ENCODE data around the gene CAP2. TPM values are rescaled to one million over a fixed set of nuclear protein-coding genes. Genes with fewer than 3 reads are reported as not detected.
"Not testable (repeated sequence)": the region's sequence is repeated elsewhere in the genome, so short reads cannot be mapped to it uniquely, and the experiment has no call there.

Gene CAP2
- total and polyA plus RNA-seq, 3 donors from 2014 or later: 1.6 to 5.2 (median 2.9) TPM

DNA sequence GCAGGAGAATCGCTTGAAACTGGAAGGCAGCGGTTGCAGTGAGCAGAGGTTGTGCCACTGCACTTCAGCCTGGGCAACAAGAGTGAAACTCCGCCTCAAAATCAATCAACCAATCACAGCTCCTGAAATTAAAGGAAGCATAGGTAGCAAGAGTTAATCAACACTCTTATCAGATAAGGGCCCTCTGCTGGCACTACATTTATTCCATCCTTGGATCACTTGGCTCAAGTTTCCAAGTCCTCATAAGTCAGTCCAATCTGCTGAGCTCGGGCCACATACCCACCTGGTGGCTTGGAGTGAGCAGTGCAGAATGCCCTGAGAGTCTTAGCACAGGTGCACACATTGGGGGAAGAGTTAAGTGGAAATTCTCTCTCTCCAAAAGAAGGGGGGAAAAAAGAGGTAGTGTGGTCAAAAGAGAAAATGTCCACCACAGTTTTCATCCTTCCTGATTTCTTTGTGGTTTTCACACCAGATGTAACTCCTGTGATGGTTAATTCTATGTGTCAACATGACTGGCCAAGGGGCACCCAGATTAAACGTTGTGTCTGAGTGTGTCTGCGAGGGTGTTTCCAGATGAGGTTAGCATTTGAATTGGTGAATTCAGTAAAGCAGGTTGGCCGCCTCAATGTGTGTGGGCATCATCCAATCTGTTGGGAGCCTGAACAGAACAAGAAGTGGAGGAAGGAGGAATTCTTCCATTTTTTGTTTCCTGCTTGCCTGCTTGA, 192.5 kb downstream of the CAP2 start:
- H3K36me3 ChIP-seq (ENCODE audit: low read depth, missing control alignments): no peaks in the 10 kb centered on the region
- H3K27ac ChIP-seq: no peak overlapping the region
- WGBS, 2 donors: 60 to 62% methylated on average over 7 of the region's 7 CpGs
- no peaks in the 10 kb centered on the region for H3K9me3 ChIP-seq
- intact Hi-C loops (cut with DNase I; ENCODE audit: low total_unique reads): loop anchor here (10.0 kb wide), 1 partner anchor 431 kb away; no protein-coding TSS in a partner anchor
- TF ChIP-seq, protein P1, sequence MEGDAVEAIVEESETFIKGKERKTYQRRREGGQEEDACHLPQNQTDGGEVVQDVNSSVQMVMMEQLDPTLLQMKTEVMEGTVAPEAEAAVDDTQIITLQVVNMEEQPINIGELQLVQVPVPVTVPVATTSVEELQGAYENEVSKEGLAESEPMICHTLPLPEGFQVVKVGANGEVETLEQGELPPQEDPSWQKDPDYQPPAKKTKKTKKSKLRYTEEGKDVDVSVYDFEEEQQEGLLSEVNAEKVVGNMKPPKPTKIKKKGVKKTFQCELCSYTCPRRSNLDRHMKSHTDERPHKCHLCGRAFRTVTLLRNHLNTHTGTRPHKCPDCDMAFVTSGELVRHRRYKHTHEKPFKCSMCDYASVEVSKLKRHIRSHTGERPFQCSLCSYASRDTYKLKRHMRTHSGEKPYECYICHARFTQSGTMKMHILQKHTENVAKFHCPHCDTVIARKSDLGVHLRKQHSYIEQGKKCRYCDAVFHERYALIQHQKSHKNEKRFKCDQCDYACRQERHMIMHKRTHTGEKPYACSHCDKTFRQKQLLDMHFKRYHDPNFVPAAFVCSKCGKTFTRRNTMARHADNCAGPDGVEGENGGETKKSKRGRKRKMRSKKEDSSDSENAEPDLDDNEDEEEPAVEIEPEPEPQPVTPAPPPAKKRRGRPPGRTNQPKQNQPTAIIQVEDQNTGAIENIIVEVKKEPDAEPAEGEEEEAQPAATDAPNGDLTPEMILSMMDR (IDR thresholded peaks at IDR 0.05): peak in 1 of 3 experiments; percentile 7
- no peak for TF ChIP-seq POLR2A (IDR thresholded peaks at IDR 0.05)
- DNase-seq: no peak
- H3K27me3 ChIP-seq: no peaks in the 10 kb centered on the region
- no peak overlapping the region for H3K4me3 ChIP-seq
- peaks cover 3% of the 10 kb centered on the region for H3K4me1 ChIP-seq

DNA sequence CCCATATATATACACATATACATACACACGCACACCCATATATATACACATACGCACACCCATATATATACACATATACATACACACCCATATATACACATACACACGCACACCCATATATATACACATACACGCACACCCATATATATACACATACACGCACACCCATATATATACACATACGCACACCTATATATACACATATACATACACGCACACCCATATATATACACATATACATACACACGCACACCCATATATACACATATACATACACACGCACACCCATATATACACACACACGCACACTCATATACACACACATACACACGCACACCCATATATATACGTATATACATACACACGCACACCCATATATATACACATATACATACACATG, 193.2 kb downstream of the CAP2 start:
- not testable (repeated sequence) for H3K36me3 ChIP-seq (ENCODE audit: low read depth, missing control alignments); H3K4me3 ChIP-seq; H3K9me3 ChIP-seq; H3K27me3 ChIP-seq; H3K4me1 ChIP-seq; H3K27ac ChIP-seq; DNase-seq
- WGBS, 2 donors: 65 to 84% methylated on average over 13 of the region's 13 CpGs
- intact Hi-C loops (cut with DNase I; ENCODE audit: low total_unique reads): loop anchor here (10.0 kb wide), 1 partner anchor 432 kb away; no protein-coding TSS in a partner anchor

DNA sequence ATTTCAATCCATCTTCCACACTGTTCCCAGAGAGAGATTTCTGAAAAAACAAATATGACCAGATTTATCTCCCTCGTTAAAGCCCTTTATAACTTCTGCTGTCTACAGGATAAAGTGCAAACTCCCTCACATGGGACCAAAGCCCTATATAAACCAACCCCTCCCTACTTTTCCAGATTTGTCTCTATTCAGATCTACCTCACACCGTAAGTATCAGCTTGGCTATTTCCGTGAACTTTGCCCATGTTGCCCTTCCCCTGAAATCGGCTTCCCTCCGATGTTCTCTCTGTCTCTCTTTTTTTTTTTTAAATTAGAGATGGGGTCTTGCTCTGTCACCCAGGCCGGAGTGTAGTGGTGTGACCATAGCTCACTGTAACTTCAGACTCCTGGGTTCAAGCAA, 194.6 kb downstream of the CAP2 start:
- H3K27ac ChIP-seq: no peak overlapping the region
- no peaks in the 10 kb centered on the region for H3K27me3 ChIP-seq
- no peak for DNase-seq
- WGBS, 2 donors: 74 to 80% methylated on average over 6 of the region's 6 CpGs
- TF ChIP-seq, protein P1 (IDR thresholded peaks at IDR 0.05): no peak
- no peak for TF ChIP-seq POLR2A (IDR thresholded peaks at IDR 0.05)
- intact Hi-C loops (cut with DNase I; ENCODE audit: low total_unique reads): loop anchor here (10.0 kb wide), 1 partner anchor 433 kb away; no protein-coding TSS in a partner anchor
- peaks cover 3% of the 10 kb centered on the region for H3K4me1 ChIP-seq
- H3K36me3 ChIP-seq (ENCODE audit: low read depth, missing control alignments): no peaks in the 10 kb centered on the region
- H3K9me3 ChIP-seq: no peaks in the 10 kb centered on the region
- H3K4me3 ChIP-seq: no peak overlapping the region

DNA sequence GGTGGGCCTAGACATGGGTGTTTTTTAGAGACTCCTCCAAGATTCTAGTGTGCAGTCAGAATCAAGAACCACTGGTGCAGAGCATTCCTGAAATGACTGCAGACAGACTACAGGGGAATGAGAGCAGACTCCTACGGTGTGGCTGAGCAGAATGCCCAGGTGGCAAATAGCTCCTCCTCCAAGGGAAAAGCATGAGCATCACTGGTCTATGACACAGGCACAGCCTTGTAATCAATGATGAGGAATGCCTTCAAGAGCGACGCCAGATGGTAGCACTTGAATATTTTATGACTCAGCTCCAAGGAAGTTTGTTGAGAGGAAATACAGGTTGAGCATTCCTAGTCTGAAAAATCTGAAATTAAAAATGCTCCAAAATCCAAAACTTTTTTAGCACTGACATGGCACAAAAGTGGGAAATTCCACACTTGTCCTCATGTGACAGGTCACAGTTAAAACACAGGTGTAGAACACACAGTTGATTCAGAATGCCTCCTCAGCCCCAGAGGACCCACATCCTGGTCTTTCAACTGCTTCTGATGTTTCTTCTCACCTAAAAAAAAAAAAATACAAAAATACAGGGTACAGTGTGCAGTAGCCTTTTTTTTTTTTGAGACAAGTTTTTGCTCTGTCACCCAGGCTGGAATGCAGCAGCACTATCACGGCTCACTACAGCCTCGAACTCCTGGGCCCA, 196.2 kb downstream of the CAP2 start:
- WGBS, 2 donors: 81 to 88% methylated on average over 5 of the region's 5 CpGs
- no peak overlapping the region for H3K27ac ChIP-seq
- intact Hi-C loops (cut with DNase I; ENCODE audit: low total_unique reads): loop anchor here (10.0 kb wide), 1 partner anchor 435 kb away; no protein-coding TSS in a partner anchor
- no peak overlapping the region for H3K4me3 ChIP-seq
- no peak for DNase-seq
- H3K4me1 ChIP-seq: no peaks in the 10 kb centered on the region
- H3K9me3 ChIP-seq: no peaks in the 10 kb centered on the region
- no peaks in the 10 kb centered on the region for H3K36me3 ChIP-seq (ENCODE audit: low read depth, missing control alignments)
- TF ChIP-seq, protein P1 (IDR thresholded peaks at IDR 0.05): no peak
- no peaks in the 10 kb centered on the region for H3K27me3 ChIP-seq

DNA sequence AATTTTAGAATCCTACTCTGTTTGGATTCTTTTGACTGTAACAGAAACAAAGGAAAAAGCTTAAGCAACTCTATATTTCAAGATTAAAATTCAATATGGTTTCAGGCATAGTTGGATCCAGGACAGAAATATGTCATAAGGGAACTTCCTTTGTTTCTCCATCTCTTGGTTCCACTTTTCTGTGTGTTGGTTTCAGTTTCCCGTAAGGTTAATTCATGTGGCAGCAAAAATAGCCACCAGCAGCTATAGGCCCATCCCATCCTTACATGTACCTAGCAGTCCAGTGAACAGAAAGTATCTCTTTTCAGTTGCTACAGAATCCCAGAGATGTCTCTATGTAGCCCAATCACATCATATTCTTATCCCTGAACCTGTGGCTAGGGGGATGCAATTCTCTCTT, 197.9 kb downstream of the CAP2 start:
- Histone ChIP-seq H3K27ac (no peak overlapping the region), H3K36me3 (ENCODE audit: low read depth, missing control alignments) (no peaks in the 10 kb centered on the region), H3K4me1 (no peaks in the 10 kb centered on the region), H3K27me3 (no peaks in the 10 kb centered on the region), H3K9me3 (no peaks in the 10 kb centered on the region), H3K4me3 (no peak overlapping the region)
- no peak for TF ChIP-seq POLR2A (IDR thresholded peaks at IDR 0.05)
- TF ChIP-seq, protein P1 (IDR thresholded peaks at IDR 0.05): no peak
- DNase-seq: no peak
- intact Hi-C loops (cut with DNase I; ENCODE audit: low total_unique reads): no loop called here
- 97 to 100% methylated on average over 1 of the region's 1 CpG for WGBS, 2 donors

Measured in testis (tissue), 3 donors.